GM23338 (cell line): ENCODE results near the gene ERVH48-1. TPM values are rescaled to one million over a fixed set of nuclear protein-coding genes. Genes with fewer than 3 reads are reported as not detected.
A peak's percentile ranks its signal among the peaks of the same experiment; 100 is the strongest.

Experiments
- ATAC-seq: fragments of 200-7000 bp; cut with Tn5 transposase; 3 replicates; pipeline ENCODE4 v1.9.1; 2020
- DNase-seq: peaks from one replicate; pipeline ENCODE4 v3.0.0-alpha.2; 2015; ENCODE audit warnings: low spot score
- H2AFZ ChIP-seq: fragments of 200-600 bp; sonication (generic); 2 replicates; pipeline ENCODE4 v1.8.0; 2016; ENCODE audit warnings: antibody characterized with exemption, mild to moderate bottlenecking, moderate library complexity
- H3F3A ChIP-seq: fragments of 200-600 bp; sonication (generic); replicated peaks from 2 replicates; pipeline ENCODE4 v1.8.0; 2017; ENCODE audit warnings: antibody characterized with exemption, mixed run types, low read depth
- H3K27ac ChIP-seq: fragments of 200-600 bp; sonication (generic); 2 replicates; pipeline ENCODE4 v1.6.1; 2016; ENCODE audit warnings: low read depth
- H3K27me3 ChIP-seq: fragments of 200-600 bp; sonication (generic); 2 replicates; pipeline ENCODE4 v1.8.0; 2016; ENCODE audit warnings: mild to moderate bottlenecking, mixed run types, moderate library complexity; ENCODE audit not compliant: insufficient read depth
- H3K36me3 ChIP-seq: fragments of 200-600 bp; sonication (generic); 2 replicates; pipeline ENCODE4 v1.8.0; 2016; ENCODE audit warnings: mild to moderate bottlenecking; ENCODE audit not compliant: insufficient read depth
- H3K4me1 ChIP-seq: fragments of 200-600 bp; sonication (generic); 2 replicates; pipeline ENCODE4 v1.8.0; 2016; ENCODE audit warnings: mild to moderate bottlenecking, moderate library complexity; ENCODE audit not compliant: insufficient read depth
- H3K4me2 ChIP-seq: fragments of 200-600 bp; sonication (generic); 2 replicates; pipeline ENCODE4 v1.7.1; 2017; ENCODE audit warnings: mixed run types
- H3K4me3 ChIP-seq: fragments of 200-600 bp; sonication (generic); 2 replicates; pipeline ENCODE4 v1.6.1; 2016; ENCODE audit warnings: mixed run types
- H3K79me2 ChIP-seq: fragments of 200-600 bp; sonication (generic); replicated peaks from 2 replicates; pipeline ENCODE4 v1.8.0; 2017; ENCODE audit warnings: mild to moderate bottlenecking; ENCODE audit not compliant: insufficient read depth
- H3K9me2 ChIP-seq: fragments of 200-600 bp; sonication (generic); 2 replicates; pipeline ENCODE4 v1.8.0; 2017; ENCODE audit not compliant: insufficient read depth
- H4K20me1 ChIP-seq: fragments of 200-600 bp; sonication (generic); replicated peaks from 2 replicates; pipeline ENCODE4 v1.8.0; 2017; ENCODE audit warnings: mild to moderate bottlenecking; ENCODE audit not compliant: insufficient read depth
- H3K27ac Mint-ChIP-seq: 2 replicates; pipeline ENCODE4 v1.8.0; 2020; ENCODE audit warnings: inconsistent platforms, mild to moderate bottlenecking, moderate library complexity, mixed read lengths
- H3K27me3 Mint-ChIP-seq: 3 replicates; pipeline ENCODE4 v1.8.0; 2022; ENCODE audit warnings: low read depth, mild to moderate bottlenecking, moderate library complexity, mixed read lengths, inconsistent platforms; ENCODE audit not compliant: insufficient read depth, poor library complexity
- H3K36me3 Mint-ChIP-seq: 3 replicates; pipeline ENCODE4 v1.8.0; 2021; ENCODE audit warnings: low read depth, mild to moderate bottlenecking, inconsistent platforms, moderate library complexity, mixed read lengths
- H3K4me1 Mint-ChIP-seq: 3 replicates; pipeline ENCODE4 v1.8.0; 2020; ENCODE audit warnings: mild to moderate bottlenecking, inconsistent platforms, mixed read lengths
- H3K4me3 Mint-ChIP-seq: 3 replicates; pipeline ENCODE4 v1.8.0; 2021; ENCODE audit warnings: moderate library complexity, mild to moderate bottlenecking, inconsistent platforms, mixed read lengths
- H3K9me3 Mint-ChIP-seq: 3 replicates; pipeline ENCODE4 v1.8.0; 2020; ENCODE audit warnings: moderate library complexity, mild to moderate bottlenecking, inconsistent platforms, mixed read lengths
- CREB1 ChIP-seq: fragments of 250-450 bp; sonication (Bioruptor Pico); IDR thresholded peaks from 2 replicates; pipeline ENCODE4 v1.5.0; 2020; ENCODE audit warnings: low read depth, mild to moderate bottlenecking, moderate library complexity
- CTCF ChIP-seq, 2 experiments: fragments of 200-600 bp in 1 of 2; sonication (generic) in 1 of 2; conservative IDR thresholded peaks; 2 replicates each; pipeline versions ENCODE4 v1.5.1 to v1.6.1; 2016 to 2017; ENCODE audit warnings: antibody characterized with exemption in 2 of 2, low read depth in 2 of 2, mild to moderate bottlenecking in 2 of 2, moderate library complexity in 1 of 2
- EZH2 ChIP-seq: fragments of 200-600 bp; sonication (generic); IDR thresholded peaks from one replicate; pipeline ENCODE4 v1.8.0; 2017; ENCODE audit warnings: antibody characterized with exemption, mild to moderate bottlenecking, low read depth; ENCODE audit not compliant: unreplicated experiment
- JUNB ChIP-seq: IDR thresholded peaks from one replicate; pipeline ENCODE4 v1.6.1; 2016; ENCODE audit warnings: antibody characterized with exemption; ENCODE audit not compliant: unreplicated experiment
- NANOG ChIP-seq: IDR thresholded peaks from 2 replicates; pipeline ENCODE4 v1.6.1; 2016; ENCODE audit warnings: antibody characterized with exemption, borderline replicate concordance
- STAT1 ChIP-seq: IDR thresholded peaks from one replicate; pipeline ENCODE4 v1.6.1; 2016; ENCODE audit warnings: antibody characterized with exemption; ENCODE audit not compliant: unreplicated experiment
- ZNF114 ChIP-seq: fragments of 250-450 bp; sonication (Bioruptor Pico); IDR thresholded peaks from 2 replicates; pipeline ENCODE4 v1.5.0; 2020; ENCODE audit warnings: mild to moderate bottlenecking, moderate library complexity
- polyA plus RNA-seq: library from polyadenylated mRNA; unstranded; fragments of >200 nt; fragmentation: Nextera tagmentation; extraction: Ambion mirVana; gene quantifications from 2 replicates; pipeline ENCODE4 v1.2.1, GENCODE V29; 2016
- total RNA-seq: library from RNA; depleted of rRNA; stranded (reverse); fragments of >200 nt; shearing (Covaris generic); gene quantifications from 2 replicates; pipeline ENCODE4 v1.2.3, GENCODE V29; 2014
- TF ChIP-seq, protein P1 (sequence below): IDR thresholded peaks from one replicate; pipeline ENCODE4 v1.6.1; 2018; ENCODE audit warnings: antibody characterized with exemption; ENCODE audit not compliant: unreplicated experiment

ERVH48-1 gene
- total and polyA plus RNA-seq, 2 experiments from 2014 or later, result 31.7 to 37.0 TPM

- TF ChIP-seq, protein P1, sequence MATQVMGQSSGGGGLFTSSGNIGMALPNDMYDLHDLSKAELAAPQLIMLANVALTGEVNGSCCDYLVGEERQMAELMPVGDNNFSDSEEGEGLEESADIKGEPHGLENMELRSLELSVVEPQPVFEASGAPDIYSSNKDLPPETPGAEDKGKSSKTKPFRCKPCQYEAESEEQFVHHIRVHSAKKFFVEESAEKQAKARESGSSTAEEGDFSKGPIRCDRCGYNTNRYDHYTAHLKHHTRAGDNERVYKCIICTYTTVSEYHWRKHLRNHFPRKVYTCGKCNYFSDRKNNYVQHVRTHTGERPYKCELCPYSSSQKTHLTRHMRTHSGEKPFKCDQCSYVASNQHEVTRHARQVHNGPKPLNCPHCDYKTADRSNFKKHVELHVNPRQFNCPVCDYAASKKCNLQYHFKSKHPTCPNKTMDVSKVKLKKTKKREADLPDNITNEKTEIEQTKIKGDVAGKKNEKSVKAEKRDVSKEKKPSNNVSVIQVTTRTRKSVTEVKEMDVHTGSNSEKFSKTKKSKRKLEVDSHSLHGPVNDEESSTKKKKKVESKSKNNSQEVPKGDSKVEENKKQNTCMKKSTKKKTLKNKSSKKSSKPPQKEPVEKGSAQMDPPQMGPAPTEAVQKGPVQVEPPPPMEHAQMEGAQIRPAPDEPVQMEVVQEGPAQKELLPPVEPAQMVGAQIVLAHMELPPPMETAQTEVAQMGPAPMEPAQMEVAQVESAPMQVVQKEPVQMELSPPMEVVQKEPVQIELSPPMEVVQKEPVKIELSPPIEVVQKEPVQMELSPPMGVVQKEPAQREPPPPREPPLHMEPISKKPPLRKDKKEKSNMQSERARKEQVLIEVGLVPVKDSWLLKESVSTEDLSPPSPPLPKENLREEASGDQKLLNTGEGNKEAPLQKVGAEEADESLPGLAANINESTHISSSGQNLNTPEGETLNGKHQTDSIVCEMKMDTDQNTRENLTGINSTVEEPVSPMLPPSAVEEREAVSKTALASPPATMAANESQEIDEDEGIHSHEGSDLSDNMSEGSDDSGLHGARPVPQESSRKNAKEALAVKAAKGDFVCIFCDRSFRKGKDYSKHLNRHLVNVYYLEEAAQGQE, result no peak
- TF ChIP-seq STAT1, result no peak
- no peak for TF ChIP-seq EZH2
- no peak for TF ChIP-seq CREB1 (CRISPR knock-in tag)
- no peak for TF ChIP-seq CTCF (conservative IDR thresholded peaks at IDR 0.05; ENCODE audit: low read depth in 2 of 2)
- TF ChIP-seq JUNB, result no peak
Measured at GRCh38 chr21:42887326-42887725, 38.1 kb downstream of the ERVH48-1 start (continued).

GRCh38 chr21:42883921-42884320, 41.5 kb downstream of the ERVH48-1 start:
- DNase-seq, result no peak
- peaks cover 13% of the 10 kb centered on the region for H3F3A ChIP-seq
- Mint-ChIP-seq H3K27ac (no peak overlapping the region), H3K36me3 (peaks cover 11% of the 10 kb centered on the region; the same call in 2 of the 3 replicates), H3K9me3 (peaks cover 4% of the 10 kb centered on the region; the same call in 2 of the 3 replicates), H3K4me3 (no peak overlapping the region), H3K27me3 (peaks cover 9% of the 10 kb centered on the region), H3K4me1 (peaks cover 11% of the 10 kb centered on the region; the same call in 2 of the 3 replicates)
- no peaks in the 10 kb centered on the region; the same call in 1 of the 2 replicates for H4K20me1 ChIP-seq
- no peak overlapping the region for H3K27ac ChIP-seq
- no peak overlapping the region for H3K4me3 ChIP-seq
- H3K79me2 ChIP-seq, result peaks cover 18% of the 10 kb centered on the region
- no peak for ATAC-seq
- H3K36me3 ChIP-seq, result peaks cover 3% of the 10 kb centered on the region; the same call in 1 of the 2 replicates
- no peaks in the 10 kb centered on the region for H3K9me2 ChIP-seq
- H3K27me3 ChIP-seq, result no peaks in the 10 kb centered on the region
- H3K4me2 ChIP-seq, result no peak overlapping the region
- peaks cover 13% of the 10 kb centered on the region for H3K4me1 ChIP-seq
- no peak overlapping the region for H2AFZ ChIP-seq
- TF ChIP-seq ZNF114 (no peak), NANOG (no peak), JUNB (no peak), EZH2 (no peak)

- H3K4me1 Mint-ChIP-seq, result peaks cover 13% of the 10 kb centered on the region
- peaks cover 15% of the 10 kb centered on the region for H3K27me3 Mint-ChIP-seq
- Histone ChIP-seq H3K4me3 (peak overlapping the region; percentile 89), H3K79me2 (peaks cover 51% of the 10 kb centered on the region), H2AFZ (no peak overlapping the region), H3K36me3 (peaks cover 12% of the 10 kb centered on the region), H3K27me3 (no peaks in the 10 kb centered on the region), H3K27ac (peak overlapping the region; percentile 57; the same call in 1 of the 2 replicates), H3K9me2 (no peaks in the 10 kb centered on the region), H3F3A (peaks cover 21% of the 10 kb centered on the region), H4K20me1 (peaks cover 13% of the 10 kb centered on the region), H3K4me2 (peak overlapping the region; percentile 90), H3K4me1 (peaks cover 13% of the 10 kb centered on the region)
- peaks cover 4% of the 10 kb centered on the region; the same call in 2 of the 3 replicates for H3K9me3 Mint-ChIP-seq
- H3K27ac Mint-ChIP-seq, result peak overlapping the region; percentile 99
- peaks cover 40% of the 10 kb centered on the region for H3K36me3 Mint-ChIP-seq
- DNase-seq (no peak), ATAC-seq (no peak)
- H3K4me3 Mint-ChIP-seq, result peak overlapping the region; percentile 95
- TF ChIP-seq CREB1 (CRISPR knock-in tag), result no peak
- no peak for TF ChIP-seq EZH2
Measured at GRCh38 chr21:42880352-42880751, 45.1 kb downstream of the ERVH48-1 start.
